Stimulated activated CD8-positive, alpha-beta memory T cell treated with anti-CD3 and anti-CD28 coated beads, Interleukin-12 subunit alpha, Interleukin-12 subunit beta, amount 100 ng/mL, for 24 hours (primary cell): ENCODE measurements around the gene ELFN1.

Experiments used
- DNase-seq: peaks from one replicate; pipeline ENCODE4 v3.0.0-alpha.2; 2020; ENCODE audit errors: extremely low read depth

ELFN1 gene

GRCh38 chr7:1669954-1670893 is at the start of gene ELFN1:
ELFN1 (plus strand) TSS chr7:1670277; CDS start chr7:1744597, 74,320 bp downstream.
- DNase-seq: no peak

DNA sequence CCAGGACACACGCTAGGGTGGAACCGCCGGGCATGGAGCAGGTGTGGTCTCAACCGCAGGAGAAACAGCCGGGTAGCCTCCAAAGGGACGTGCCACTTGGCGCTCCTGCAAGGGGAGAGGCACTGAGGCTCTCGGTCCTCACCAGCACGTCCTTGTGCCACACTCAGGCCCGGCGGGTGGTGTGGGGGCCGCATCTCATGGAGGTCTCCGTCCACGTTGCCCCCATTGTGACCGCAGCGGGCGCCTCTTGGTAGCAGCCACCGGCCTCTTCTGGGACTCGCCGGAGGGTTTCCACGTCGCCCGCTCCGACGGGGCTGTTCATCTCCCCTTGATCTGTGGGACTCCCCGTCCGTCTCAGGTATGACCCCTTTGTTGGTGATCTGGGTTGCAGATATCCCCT is 49.2 kb upstream of the ELFN1 start:
- no peak for DNase-seq

DNA sequence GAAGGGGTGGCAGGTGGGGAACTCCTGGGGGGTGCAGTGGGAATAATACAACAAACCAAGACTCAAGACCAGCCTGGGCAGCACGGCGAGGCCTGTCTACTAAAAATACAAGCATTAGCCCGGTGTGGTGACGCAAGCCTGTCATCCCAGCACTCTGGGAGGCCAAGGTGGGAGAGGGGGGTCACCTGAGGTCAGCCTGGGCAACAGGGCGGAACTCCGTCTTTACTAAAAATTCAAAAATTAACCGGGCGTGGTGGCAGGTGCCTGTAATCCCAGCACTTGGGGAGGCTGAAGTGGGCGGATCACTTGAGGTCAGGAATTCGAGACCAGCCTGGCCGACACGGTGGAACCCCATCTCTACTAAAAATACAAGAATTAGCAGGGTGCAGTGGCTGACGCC is 48.4 kb upstream of the ELFN1 start:
- no peak for DNase-seq

DNA sequence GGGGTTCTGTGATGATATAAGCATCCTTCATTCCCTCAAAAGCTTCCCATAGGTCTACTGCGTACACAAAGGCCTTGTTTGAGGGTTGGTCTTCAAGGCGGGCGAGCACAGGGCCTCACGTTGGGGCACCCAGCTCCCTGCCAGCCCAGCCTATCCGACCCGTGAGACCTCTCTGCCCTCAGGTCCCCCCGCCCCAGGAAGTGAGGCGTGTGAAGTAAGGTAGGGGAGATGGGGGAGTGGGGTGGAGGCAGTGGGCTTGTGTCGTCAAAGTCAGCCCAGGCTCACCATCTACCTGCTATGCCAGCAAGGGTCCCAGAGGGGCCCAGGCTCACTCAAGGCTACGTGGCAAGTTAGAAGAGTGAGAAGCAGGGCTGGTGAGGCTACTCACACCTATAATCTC is 47.6 kb upstream of the ELFN1 start:
- DNase-seq: no peak

DNA sequence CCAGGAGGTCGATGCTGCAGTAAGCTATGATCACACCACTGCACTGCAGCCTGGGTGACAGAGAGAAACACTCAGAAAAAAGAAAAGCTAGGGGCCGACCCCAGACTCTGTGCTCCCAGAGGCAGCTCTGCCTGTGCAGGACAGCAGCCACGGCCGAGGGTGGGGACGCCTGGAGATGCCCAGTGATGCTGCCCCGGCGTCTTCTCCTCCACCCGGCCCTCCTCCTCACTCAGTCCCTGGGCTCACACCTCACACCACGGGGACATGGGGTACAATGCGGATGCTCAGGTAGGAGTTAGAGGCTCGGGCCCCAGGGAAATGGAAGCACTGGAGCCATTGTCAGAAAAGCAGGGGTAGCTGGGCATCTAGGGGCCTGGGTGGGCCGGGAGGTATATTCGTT is 46.3 kb upstream of the ELFN1 start:
- DNase-seq: no peak

DNA sequence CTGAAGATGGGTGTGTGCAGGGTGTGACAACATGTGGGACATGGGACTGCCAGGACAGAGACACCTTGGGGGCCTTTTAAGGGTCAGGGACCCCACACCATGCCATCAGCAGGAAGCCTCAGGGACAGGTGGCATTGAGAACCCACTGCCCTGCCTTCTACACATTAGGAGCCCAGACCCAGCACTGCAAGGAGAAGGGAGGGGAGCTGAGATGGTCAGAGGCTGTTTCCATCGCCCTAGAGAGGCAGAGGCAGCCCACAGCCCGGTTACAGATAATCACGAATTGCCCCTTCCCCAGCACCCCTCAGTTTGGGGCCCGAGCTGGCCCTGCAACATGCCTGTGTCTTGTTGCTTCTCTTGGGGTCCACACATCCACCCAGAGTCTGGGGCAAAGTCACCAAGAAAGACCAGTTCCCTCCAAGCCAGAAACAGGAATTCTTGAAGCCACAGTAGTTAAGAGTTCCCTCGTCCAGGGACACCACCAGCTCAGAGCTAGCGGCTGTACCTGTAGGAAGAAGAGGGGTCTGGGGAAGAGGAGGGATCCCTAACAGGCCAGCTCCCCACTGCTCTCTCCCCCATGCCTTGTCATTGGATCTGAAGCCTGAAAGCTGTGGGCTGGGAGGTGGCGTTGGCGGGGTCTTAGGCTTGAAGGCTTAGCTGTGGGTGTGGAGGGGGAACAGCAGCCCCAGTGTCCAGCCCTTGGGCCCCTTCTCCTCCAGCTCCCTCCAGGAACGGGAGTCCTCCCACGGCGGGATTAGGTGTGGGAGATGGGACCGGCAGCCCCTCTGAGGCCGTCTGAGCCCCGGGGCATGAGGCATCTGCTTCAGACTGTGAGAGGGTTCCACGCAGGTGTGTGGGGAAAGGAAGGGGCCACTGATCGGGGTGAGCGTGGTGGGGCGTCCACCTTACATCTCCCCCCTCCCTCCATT is 44.8 kb upstream of the ELFN1 start:
- no peak for DNase-seq

GRCh38 chr7:1626769-1627168 is 43.3 kb upstream of the ELFN1 start:
- DNase-seq: no peak

- no peak for DNase-seq
Observed at GRCh38 chr7:1630700-1631336, 39.3 kb upstream of the ELFN1 start.

GRCh38 chr7:1631678-1632077 is 38.4 kb upstream of the ELFN1 start:
- no peak for DNase-seq

- DNase-seq: no peak
Observed at GRCh38 chr7:1632506-1632905, 37.6 kb upstream of the ELFN1 start.

GRCh38 chr7:1632916-1633785 is 36.9 kb upstream of the ELFN1 start:
- no peak for DNase-seq

DNA sequence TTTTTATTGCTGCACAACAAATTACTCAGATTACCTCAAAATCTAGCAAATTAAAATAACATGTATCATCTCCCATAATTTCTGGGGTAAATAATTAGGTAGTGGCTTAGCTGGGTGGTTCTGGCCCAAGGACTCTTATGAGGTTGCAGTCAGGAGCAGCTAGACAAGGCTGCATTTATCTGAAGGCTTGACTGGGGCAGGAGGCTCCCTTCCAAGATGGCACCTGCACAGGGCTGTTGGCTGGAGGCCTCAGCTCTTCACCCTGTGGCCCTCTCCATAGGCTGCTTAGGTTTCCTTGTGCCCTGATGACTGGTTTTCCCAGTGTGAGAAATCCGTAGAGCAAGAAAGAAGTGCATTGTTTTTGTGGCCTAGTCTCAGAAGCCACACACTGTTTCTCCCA is 34.7 kb upstream of the ELFN1 start:
- DNase-seq: no peak

GRCh38 chr7:1637155-1637554 is 32.9 kb upstream of the ELFN1 start:
- DNase-seq: no peak

GRCh38 chr7:1638215-1638661 is 31.8 kb upstream of the ELFN1 start:
- no peak for DNase-seq

GRCh38 chr7:1639071-1639470 is 31.0 kb upstream of the ELFN1 start:
- no peak for DNase-seq

- DNase-seq: no peak
Observed at GRCh38 chr7:1639532-1640175, 30.4 kb upstream of the ELFN1 start.

GRCh38 chr7:1640376-1641172 is 29.5 kb upstream of the ELFN1 start:
- no peak for DNase-seq

GRCh38 chr7:1641173-1641572 is 28.9 kb upstream of the ELFN1 start:
- no peak for DNase-seq

DNA sequence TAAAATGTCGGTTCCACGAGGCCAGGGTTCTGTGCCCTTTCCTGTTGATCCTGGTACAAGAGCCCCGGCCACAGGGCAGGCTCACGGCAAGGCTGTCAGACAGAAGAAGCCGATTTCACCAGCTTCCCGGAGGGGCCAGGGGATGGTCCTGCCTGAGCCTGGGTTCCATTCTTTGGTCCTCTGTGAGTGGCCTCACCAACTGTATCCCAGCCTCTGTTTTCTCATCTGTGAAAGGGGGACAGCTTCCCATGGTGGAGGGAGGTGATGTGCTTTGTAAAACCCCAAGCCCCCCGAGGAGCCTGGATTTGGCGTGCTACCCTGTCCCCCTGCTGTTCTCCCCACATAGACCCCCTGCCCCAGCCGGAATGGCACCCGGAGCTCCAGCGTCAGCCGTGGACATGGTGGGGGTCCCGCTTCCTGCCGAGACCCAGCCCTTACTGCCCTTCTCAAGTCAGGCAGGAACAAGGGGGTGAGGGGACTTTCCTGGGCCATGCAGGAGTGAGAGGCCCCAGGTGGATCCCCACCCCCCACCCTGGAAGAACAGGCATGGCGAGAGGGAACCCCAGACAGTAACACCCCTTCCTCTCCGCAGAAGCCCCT is 28.3 kb upstream of the ELFN1 start:
- no peak for DNase-seq
